ENCODE measurements around the gene UQCC2.

UQCC2 gene

DNA sequence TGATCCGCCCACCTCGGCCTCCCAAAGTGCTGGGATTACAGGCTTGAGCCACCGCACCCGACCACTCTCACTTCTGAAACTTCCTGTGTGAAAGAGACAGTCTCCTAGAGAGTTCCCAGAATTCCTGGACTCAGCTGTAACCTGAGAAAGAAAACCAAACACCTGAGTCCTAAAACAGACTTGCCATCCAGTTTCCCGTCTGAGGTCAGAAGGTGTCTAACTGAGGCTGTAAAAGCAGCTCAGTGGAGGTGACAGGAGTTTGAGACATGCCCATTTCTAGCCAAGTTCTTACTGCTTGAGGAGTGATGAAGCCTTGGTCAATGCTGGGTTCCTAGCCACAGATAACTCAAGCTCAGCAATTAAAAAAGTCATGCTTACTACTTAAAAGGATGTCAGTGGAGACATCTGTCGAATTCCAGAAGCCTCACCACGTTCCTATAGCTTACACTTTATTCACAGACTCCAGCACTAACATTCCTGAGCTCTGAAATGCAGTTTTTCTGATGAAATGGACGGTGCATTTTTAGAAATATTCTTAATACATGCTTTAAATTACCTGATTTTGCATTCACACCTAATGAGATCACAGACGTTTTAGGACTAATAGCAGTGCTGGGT is 6.1 kb downstream of the UQCC2 start:
- DNase-seq, result no peak

DNA sequence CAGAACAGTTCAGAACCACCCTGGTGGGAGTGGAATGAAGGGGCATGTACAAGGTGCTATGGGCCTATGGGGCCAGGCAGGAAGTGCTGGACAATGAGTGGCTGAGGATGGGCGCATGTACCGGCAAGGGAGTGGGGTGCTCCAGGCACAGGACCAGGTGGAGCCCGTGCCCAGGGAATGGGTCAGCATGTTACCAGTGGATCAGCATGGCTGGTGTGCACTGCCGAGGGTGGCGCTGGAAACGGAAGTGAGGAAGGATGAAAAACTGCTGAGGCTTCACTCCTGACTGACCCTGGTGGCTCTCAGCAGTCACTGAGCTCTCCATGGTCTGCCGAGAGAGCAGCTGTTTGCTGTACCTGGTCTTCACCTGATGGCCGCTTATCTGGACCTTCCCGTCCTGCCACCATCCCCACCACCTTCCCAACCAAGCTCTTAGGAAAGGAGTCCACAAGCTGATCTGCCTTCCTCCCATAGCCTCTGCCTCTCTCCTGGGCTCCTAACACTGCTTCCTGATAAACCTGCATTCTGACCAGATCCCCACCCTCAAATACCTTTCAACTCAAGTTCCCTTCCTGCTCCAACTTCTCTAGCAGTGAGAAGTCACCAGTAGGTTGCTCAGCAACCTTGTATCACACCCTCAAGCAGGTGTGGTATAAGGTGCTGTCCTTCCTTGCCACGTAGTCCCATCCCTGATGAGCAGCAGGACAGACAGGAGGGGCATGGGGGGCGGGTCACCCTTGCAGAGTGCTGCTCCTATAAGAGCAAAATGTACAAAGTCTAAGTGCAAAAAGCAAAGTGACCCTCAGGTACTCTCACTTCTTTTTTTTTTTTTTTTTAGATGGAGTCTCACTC is 7.1 kb downstream of the UQCC2 start:
- no peak for DNase-seq

DNA sequence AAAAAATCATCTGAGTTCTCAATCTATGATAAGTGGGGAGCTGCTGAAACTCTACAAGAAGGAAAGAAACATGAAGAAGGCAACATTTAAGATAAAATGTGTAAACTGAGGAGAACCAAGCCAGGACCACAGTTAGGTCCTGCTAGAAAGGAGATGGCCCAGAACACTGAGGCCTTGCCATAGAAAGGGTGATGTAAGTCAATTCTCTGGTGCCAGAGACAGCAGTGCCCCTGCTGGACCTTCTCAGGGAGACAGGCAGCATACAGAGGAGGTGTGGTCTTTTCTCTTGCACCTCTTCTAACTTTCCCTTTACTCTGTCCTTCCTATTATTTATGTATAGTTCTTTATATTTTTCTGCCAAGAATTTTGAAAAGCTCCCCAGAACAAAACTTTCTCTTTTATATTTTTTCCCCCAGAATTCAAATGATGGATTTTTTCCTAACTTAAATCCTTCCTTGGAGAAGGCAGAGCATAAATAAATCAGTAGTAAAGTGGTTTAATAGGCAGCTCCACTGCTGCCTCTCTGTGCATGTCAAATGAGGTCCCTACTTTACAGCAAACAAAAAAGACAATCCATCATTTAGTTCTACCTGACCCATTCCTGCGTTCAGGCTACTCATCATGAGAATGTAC is 9.0 kb downstream of the UQCC2 start:
- DNase-seq, result peak; percentile 57

DNA sequence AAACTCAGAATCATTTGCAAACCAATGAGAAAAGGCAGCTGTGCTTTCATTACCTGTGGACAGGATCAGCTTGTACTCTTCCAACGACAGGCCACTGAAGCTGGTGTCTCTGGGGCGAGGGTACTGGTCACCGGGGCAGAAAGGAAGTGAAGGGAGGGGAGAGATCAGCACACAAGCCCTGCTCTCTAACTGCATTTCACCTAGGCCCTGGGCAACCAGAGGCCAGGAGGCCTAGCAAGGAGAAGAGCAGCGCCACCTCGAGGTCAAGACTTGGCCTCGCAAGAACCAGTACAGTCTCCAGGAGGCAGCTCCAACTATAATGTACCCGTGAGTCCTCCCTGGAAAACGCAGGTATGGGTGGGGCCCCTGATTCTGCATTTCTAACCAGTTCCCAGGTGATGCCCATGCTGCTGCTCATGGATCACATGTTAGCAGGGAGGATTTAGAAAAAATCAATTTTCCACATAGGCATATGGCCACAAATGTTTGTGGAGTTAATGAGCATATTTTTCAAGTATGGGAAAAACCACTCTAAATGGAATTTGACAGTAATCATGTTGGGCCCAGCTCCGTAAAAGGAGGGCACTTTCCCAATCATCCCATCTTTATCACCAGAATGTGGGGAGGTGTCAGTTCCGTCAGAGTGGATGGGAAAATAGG is 11.0 kb downstream of the UQCC2 start:
- DNase-seq, result peak; percentile 80

DNA sequence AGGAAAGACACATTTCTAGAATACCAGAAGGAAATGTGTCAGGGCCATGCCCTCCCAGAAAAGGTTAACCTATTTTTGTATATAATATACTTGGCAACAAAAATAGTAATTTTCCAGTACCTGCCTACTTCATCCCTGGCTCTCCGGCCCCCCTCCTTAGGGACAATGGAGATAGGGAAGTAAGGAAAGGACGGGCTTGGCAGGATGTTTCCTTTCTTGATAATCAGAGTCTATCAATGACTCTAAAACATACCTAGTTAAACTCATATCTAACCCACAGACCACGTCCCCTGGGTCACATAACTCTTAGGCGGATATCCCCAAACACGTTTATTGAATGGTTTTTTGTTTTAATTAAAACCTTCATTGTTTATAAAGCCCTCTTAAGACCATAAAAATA is 11.8 kb downstream of the UQCC2 start:
- DNase-seq, result no peak

DNA sequence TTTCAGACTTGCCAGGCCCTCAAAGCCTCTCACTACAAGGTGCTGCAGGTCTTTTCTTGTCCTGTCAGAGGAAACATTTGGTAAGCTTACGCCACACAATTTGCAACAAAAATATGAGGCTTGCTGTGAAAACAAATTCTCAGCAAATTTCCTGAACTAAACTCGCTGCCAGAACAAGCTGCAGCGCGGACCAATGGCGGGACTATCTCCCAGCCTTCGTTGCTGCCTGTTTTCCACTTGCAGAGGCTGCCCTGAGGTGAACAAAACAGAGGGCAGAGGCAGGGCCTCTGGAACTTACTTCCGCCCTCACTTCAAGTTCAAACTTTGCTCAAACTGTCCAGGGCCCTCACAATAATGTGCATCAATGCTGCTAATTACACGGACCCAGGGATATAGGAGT is 12.4 kb downstream of the UQCC2 start:
- DNase-seq, result no peak

DNA sequence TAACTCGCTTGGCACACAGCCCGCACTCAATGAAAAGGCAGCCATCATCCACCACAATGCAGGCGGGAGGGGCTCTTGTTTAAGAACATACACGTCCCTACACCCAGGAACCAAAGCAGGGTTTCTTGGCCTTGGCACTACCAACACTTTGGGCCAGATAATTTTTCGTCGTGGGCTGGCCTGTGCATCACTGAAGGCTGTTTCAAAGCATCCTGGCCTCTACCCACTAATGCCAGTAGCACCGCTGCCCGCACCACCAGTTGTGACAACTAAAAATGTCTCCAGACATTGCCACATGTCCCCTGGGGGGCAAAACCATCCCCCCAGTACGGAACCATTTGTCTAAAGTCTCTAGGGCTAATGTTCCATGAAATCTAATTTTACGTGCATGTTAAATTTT is 13.0 kb downstream of the UQCC2 start:
- DNase-seq, result no peak

DNA sequence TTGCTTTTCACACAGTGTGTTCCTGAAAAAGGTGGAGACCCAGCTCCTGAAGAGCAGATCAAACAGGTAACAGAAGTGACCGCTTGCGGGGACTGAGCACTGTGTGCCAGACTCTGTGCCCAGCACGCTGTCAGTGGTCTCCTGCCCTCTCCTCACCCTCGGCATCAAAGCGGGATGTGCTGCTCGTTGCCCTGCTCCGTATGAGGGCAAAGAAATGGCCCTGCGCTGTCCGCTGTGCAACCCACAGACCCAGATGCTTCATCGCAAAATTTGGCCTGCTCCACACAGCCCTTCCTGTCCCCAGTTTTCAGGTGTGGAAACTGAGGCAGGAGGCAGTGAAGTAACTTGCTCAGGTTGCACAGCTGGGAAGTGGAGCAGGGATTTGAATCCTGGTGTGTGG is 13.7 kb downstream of the UQCC2 start:
- no peak for DNase-seq

DNA sequence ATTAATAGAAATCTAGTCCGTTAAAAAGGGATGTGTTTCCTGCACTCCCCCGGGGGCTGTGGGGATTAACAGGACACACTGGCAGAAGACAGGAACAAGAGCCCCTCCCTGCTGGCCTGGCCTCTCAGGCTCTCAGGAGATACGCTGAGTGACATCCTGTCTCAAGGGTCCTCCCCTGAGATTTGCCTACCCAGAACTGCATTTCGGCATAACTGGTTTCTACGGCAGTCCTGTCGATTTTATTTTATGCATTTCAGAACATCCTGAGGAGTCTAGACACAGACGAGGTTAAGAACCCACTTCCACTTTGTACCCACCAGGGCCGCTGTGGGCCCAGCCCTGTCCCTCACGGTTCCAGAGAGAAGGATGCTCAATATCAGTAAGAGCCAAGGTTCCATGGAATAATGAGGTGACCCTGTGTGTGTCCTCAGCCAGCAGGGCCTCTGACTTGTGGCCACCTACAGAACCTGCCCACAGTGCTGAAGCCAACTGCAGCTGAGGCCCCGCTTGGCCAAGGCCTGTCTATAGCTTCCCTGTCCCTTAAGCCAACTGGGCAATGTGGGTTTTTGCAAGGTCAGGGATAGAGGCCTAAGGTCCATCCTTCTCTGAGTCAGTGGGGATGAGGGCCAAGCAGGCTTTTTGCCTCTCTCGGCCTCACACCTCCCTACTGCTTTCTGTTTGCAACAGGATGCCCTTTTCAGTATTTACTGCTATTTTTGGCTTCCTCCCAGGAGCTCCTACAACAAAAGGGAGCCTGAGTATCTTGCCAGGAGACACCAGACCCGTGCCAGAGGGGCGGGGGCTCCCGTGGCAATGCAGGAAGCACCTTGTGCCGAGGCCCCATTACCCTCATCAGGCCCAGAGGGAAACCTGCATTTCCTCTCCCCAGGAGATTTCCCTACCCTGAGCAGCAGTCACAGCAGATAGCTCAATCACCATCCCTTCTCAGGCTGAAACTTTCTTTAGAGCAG is 14.7 kb downstream of the UQCC2 start:
- DNase-seq, result no peak

DNA sequence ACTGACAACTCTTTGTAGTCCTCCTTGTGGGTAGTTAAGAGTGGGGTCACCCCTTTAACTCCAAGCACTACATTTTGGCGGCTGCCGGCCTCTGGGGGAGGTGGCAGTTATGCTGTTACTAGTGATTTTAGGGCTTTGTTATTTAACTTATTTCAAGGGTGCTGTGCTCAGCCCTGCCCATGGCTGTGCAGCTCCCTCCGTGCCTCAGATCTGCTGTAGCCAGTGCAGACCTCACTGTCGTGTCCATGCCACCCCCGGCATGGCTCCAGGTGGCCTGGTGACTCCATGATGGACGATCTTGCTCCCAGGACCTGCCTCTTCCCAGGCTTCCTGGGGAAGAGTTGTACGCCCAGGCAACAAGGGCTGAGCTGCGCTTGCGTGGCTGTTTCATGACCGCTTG is 15.4 kb downstream of the UQCC2 start:
- no peak for DNase-seq

DNA sequence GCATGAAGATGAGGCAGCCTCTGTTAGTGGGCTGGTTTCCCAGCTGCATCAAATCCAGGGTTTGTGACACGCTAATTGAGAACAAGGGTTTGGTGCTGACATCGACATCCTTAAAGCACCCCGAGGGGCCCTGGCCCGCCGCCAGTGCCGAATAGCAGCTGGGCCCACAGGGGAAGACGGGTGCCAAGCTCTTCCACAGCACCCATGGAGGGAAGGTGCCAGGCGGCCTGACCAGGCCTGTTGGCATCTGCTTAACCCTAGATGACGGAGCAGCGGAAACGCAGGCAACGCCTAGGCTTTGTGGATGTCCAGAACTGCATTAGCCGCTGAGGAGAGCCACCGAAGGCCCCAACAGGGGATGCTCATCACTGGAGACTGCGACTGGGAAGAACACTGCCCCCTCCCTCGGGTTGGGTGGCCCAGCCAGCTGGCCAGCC is 16.0 kb downstream of the UQCC2 start:
- DNase-seq, result no peak

DNA sequence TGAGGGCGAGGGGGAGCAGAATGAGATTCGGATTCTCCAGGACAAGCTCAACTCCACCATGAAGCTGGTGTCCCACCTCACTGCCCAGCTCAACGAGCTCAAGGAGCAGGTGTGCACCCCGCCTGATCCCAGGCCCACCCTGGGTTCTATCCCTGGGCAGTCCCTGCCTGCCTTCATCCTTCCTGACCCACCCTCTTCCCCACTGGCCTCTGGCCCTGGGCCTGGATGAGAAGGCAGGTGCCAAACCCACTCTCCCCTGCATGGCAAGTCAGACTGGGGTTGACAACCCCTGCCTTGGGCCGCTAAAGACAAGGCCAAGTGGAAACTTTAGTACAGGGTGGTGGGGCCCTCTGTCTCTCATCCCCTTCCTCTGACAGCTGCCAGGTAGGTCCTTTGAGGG is 16.5 kb downstream of the UQCC2 start:
- no peak for DNase-seq

DNA sequence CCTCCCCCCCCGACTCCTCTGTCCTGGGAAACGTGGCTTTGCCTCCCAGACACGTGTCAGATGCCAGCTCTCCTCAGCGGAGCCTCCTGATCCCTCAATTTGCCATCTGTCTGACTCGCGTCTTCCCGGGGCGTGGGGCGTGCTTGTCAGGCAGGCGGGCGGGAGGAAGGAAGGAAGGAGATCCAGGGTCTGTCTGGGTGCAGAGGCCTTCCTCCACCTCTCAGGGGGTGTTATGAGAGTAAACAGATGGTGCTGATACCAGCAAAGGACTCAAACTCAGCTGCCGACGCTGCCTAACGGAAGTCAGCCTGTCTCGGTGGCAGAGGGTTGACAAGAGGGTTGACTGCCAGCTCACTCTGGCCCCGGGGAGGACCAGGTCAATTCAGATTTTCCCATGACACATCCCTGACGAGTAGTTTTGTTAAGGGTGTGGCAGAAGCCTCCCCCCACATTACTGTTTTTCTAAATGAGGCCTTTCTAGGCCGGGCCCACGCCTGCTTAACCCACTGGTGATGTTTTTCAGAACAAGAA is 17.0 kb downstream of the UQCC2 start:
- no peak for DNase-seq

DNA sequence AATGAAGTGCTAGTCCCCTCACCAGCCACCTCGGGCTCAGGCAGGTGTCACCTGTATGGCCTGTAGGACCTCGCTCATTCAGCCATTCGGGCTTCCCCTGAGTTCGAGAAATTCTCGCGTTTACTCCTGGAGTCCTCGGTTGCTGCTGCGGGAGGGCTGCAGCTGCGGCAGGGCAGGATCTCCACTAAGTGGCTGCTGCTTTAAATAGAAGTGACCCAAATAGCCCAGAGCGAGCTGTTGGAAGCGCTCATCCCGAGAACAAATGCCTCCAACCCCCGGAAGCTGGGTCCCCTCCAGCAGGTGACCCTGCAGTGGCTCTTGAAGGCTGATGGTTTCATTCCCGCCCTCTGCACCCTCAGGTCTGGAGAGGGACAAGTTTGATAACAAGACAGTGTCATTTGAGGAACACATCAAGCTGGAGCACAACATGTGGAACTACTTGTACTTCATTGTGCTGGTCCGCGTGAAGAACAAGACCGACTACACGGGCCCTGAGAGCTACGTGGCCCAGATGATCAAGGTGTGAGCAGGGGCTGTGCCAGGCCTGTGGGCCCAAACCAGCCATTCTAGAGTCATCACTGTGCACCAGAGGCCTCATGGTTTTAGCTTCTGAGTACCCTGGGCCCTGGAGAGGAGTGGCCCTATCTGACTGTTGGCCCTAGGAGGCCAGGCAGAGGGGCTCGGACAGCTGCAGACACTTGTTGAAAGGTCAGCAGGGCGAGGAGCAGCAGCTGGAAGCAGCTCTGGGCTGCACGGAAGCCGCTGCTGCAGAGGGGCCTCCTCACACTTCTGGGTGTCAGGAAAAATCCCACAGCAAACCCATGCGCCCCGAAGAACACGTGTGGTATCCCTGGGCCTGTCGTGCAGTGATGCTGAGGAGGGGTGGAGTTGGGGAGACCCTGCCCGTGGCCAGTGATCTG is 18.1 kb downstream of the UQCC2 start:
- DNase-seq, result no peak

DNA sequence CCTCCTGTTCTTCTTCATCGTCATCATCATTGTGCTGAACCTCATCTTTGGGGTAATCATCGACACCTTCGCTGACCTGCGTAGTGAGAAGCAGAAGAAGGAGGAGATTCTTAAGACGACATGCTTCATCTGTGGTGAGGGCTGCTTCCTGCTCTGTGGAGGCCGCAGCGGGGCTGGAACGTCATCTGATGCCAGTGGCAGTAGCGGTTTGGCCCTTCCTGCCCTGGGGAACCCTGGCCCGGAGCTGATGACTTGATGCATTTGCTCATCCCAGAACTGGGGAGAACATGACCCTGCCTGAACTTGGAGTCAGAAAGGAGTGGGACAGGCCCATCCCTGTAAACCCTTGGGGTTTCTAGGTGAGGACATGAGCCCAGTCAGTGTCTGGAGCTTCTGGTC is 18.7 kb downstream of the UQCC2 start:
- DNase-seq, result no peak

DNA sequence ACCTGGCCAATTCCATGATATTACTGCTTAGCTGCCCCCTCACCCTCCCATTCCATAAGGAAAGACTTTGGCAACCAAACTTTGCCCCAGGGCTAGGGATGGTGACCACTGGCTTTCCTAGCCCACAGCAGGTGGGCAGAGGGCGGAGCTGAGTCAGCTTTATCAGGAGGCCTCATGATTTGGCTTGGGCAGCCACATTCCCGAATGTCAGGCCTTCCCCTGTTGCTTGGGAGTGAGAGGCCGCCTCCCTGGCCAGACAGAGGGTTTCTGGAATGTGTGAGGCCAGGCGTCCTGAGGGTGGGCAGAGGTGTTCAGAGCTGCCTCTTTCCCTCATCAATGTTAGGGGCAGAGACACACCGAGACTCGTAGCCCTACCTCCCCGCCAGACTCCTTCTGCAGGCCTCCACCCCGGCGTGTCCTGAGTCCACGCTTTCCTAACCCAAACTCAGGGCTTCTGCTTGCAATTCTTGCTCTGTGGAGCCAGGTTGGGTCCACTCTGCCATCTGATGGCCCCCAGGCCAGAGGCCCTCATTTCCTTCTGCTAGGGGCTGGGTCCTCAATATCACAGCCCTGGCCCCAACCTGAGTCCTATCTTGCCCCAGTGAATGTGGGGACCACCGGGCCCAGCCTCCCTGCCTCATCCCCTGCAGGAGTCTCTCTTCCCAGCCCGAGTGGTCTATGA is 19.3 kb downstream of the UQCC2 start:
- no peak for DNase-seq

DNA sequence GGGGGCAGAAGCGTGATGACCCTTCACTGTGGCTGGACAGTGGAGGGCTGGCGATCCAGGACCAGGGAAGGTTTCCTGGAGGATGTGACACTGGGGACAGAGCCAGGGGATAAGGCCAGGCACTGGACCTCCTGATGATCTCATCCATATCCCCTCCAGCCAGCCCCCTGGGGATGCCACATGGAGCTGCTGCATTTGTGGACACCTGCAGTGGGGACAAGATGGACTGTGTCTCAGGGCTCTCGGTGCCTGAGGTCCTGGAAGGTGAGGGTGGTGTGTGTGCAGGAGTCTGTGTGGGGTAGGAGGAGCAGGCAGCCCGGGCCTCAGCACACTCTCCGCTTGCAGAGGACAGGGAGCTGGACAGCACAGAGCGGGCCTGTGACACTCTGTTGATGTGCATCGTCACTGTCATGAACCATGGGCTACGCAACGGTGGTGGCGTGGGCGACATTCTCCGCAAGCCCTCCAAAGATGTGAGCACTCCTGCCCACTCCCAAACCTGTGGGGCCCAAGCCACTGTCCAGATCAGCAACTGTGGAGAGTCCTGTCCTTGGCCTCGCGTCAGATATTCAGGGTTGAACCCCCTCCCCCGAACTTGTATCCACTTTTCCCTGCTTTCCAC is 19.9 kb downstream of the UQCC2 start:
- DNase-seq, result no peak

DNA sequence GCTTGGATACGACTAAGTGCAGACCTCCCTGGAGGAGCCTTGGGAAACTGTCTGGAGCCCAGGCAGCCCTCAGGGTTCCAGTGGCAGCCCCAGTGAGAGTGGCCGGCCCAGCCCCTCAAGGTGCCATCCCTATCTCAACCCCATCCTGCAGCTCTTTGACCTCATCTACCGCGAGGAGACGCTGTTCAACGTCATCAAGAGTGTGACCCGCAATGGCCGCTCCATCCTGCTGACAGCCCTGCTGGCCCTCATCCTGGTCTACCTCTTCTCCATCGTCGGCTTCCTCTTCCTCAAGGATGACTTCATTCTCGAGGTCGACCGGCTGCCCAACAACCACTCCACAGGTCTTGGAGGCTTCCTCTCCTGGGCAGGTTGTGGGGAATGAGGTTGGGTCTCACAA is 20.7 kb downstream of the UQCC2 start:
- DNase-seq, result no peak

DNA sequence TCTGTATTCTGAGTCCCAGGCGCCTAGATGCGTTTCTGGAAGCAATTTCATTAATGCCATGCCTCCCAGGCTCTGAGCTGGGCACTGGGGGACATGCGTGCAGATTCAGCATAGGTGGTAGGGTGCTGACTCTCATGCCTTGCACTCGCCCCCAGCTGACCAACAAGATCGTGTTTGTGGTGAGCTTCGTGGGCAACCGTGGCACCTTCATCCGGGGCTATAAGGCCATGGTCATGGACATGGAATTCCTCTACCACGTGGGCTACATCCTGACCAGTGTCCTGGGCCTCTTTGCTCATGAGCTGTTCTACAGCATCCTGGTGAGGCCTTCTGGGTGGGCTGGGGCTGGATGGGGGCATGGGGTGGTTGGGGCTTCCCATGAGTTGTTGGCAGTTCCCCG is 21.6 kb downstream of the UQCC2 start:
- no peak for DNase-seq

DNA sequence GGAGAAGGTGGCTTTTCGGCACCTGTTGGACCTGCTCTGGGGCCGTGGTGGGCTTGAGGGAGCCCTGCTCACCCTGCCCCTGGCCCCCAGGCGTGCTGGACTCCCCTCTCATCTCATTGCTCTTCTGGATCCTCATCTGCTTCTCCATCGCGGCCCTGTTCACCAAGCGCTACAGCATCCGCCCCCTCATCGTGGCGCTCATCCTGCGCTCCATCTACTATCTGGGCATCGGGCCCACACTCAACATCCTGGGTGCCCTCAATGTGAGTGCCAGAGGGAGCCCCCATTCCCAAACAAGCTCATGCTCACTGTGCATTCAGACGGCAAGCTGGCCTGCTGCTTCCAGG is 22.4 kb downstream of the UQCC2 start:
- DNase-seq, result no peak
